Measurements from ENCODE around the gene HIPK2. TPM values are rescaled to one million over a fixed set of nuclear protein-coding genes. Genes with fewer than 3 reads are reported as not detected.

HIPK2 gene
- total RNA-seq, 2 donors from 2014 or later = 49.4 to 68.5 TPM

DNA sequence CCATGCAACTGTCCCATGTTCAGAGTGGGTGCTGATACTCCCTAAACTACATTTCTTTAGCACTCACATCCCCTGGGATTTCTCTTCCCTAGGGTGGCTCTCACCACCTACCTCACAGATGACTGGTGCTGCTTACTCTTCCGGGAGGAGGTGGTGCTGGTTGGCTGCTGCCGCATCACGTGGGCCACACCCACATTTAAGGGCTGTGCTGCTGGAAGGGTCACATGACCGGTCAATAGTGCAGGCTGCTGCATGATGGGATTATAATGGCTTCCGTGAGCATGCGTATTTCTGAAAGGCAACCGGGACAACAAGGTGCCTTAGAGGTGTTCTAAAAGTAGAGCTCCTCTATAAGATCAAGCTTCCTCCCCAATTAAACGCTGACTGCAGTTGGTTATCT, 177.5 kb downstream of the HIPK2 start:
- ATAC-seq (ENCODE audit: insufficient number of reproducible peaks, low FRiP score, low read depth) = no peak
- no peak for TF ChIP-seq CTCF (IDR thresholded peaks at IDR 0.05)
- H3K36me3 ChIP-seq = peaks cover 54% of the 10 kb centered on the region

DNA sequence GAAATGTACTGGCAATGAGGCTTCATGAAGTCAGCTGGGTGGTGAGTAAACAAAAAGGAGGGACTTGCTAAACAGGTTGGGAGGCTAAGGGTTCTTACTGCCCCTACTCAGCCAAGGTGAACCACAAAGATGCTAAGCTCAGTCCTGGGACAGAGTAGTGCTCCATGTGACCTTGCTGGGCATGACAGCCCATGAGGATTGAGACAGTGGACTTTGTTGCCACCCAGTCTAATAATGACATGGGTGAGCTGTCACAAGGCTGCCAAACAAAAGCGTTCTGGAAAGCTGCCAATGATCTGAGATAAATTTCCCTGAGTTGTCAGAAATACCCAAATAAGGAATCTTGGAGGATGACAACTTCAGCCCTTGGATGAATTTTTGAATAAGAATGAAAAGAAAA, 179.2 kb downstream of the HIPK2 start:
- Histone ChIP-seq H3K27me3 (replicated peaks; ENCODE audit: insufficient read depth) (no peaks in the 10 kb centered on the region), H3K27ac (no peak overlapping the region), H3K4me3 (no peak overlapping the region), H3K36me3 (peaks cover 71% of the 10 kb centered on the region), H3K9me3 (no peaks in the 10 kb centered on the region), H3K4me1 (ENCODE audit: control insufficient read depth in 1 of 2, low read depth in 2 of 2) (peaks cover 0 to 12% of the 10 kb centered on the region in 2 donors)
- ATAC-seq (ENCODE audit: insufficient number of reproducible peaks, low FRiP score, low read depth) = no peak
- no peak for TF ChIP-seq CTCF (IDR thresholded peaks at IDR 0.05)
- no peak for DNase-seq (ENCODE audit: low spot score)

More for the DNA sequence above, 177.5 kb downstream of the HIPK2 start:
- no peaks in the 10 kb centered on the region for H3K9me3 ChIP-seq
- peaks cover 0 to 12% of the 10 kb centered on the region in 2 donors for H3K4me1 ChIP-seq (ENCODE audit: control insufficient read depth in 1 of 2, low read depth in 2 of 2)
- no peak overlapping the region for H3K4me3 ChIP-seq
- no peaks in the 10 kb centered on the region for H3K27me3 ChIP-seq (replicated peaks; ENCODE audit: insufficient read depth)
- H3K27ac ChIP-seq = no peak overlapping the region
- no peak for DNase-seq (ENCODE audit: low spot score)

GRCh38 chr7:139597028-139597427, 180.8 kb downstream of the HIPK2 start:
- no peaks in the 10 kb centered on the region for H3K27me3 ChIP-seq (replicated peaks; ENCODE audit: insufficient read depth)
- peaks cover 71% of the 10 kb centered on the region for H3K36me3 ChIP-seq
- H3K27ac ChIP-seq = no peak overlapping the region
- ATAC-seq (ENCODE audit: insufficient number of reproducible peaks, low FRiP score, low read depth) (no peak), DNase-seq (ENCODE audit: low spot score) (no peak)
- TF ChIP-seq CTCF (IDR thresholded peaks at IDR 0.05) = no peak
- no peaks in the 10 kb centered on the region for H3K9me3 ChIP-seq
- H3K4me1 ChIP-seq (ENCODE audit: control insufficient read depth in 1 of 2, low read depth in 2 of 2) = peaks cover 0 to 12% of the 10 kb centered on the region in 2 donors
- no peak overlapping the region for H3K4me3 ChIP-seq

- H3K4me1 ChIP-seq (ENCODE audit: control insufficient read depth in 1 of 2, low read depth in 2 of 2) = peaks cover 0 to 12% of the 10 kb centered on the region in 2 donors
- DNase-seq (ENCODE audit: low spot score) = no peak
- no peak overlapping the region for H3K27ac ChIP-seq
- H3K27me3 ChIP-seq (replicated peaks; ENCODE audit: insufficient read depth) = no peaks in the 10 kb centered on the region
- H3K9me3 ChIP-seq = no peaks in the 10 kb centered on the region
- no peak overlapping the region for H3K4me3 ChIP-seq
- no peak for TF ChIP-seq CTCF (IDR thresholded peaks at IDR 0.05)
- no peak for ATAC-seq (ENCODE audit: insufficient number of reproducible peaks, low FRiP score, low read depth)
- H3K36me3 ChIP-seq = peaks cover 74% of the 10 kb centered on the region
Measured at GRCh38 chr7:139596626-139597025, 181.2 kb downstream of the HIPK2 start.

DNA sequence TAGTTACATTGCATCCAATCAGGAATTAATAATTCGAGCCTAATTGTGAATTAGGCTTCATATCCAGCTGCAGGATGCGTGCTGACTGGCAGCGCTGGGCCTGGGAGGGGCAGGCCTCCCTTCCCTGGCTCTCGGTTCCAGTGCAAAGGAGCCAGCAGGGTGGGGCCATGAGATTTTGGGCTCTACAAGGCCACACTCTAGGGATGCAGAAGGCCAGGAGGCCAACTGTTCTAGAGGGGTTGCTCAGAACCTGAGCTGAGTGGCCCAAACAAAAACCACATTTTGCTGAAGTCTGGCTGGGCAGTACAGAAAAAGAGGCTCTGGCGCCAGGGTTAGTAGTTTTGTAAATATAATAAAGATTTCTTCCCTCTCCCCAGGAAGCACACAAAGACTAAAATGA, 182.0 kb downstream of the HIPK2 start:
- H3K4me3 ChIP-seq = no peak overlapping the region
- no peak overlapping the region for H3K27ac ChIP-seq
- DNase-seq (ENCODE audit: low spot score) = no peak
- peaks cover 79% of the 10 kb centered on the region for H3K36me3 ChIP-seq
- TF ChIP-seq CTCF (IDR thresholded peaks at IDR 0.05) = no peak
- ATAC-seq (ENCODE audit: insufficient number of reproducible peaks, low FRiP score, low read depth) = no peak
- no peaks in the 10 kb centered on the region for H3K9me3 ChIP-seq
- no peaks in the 10 kb centered on the region for H3K27me3 ChIP-seq (replicated peaks; ENCODE audit: insufficient read depth)
- H3K4me1 ChIP-seq (ENCODE audit: control insufficient read depth in 1 of 2, low read depth in 2 of 2) = peaks cover 0 to 12% of the 10 kb centered on the region in 2 donors
